Hepatocyte (in vitro differentiated cells): ENCODE measurements around the gene MUC21. TPM values are rescaled to one million over a fixed set of nuclear protein-coding genes. Genes with fewer than 3 reads are reported as not detected.
"Not testable (repeated sequence)": the region's sequence is repeated elsewhere in the genome, so short reads cannot be mapped to it uniquely, and the experiment has no call there.

Experiments
- DNase-seq: peaks from one replicate; pipeline ENCODE4 v3.0.0-alpha.2; 2016; ENCODE audit warnings: low spot score
- H2AFZ ChIP-seq: fragments of 200-600 bp; sonication (generic); 2 replicates; pipeline ENCODE4 v1.6.0; 2016; ENCODE audit warnings: antibody characterized with exemption, mild to moderate bottlenecking
- H3K27ac ChIP-seq: fragments of 200-600 bp; sonication (generic); 2 replicates; pipeline ENCODE4 v1.5.1; 2016; ENCODE audit warnings: mild to moderate bottlenecking
- H3K27me3 ChIP-seq: fragments of 200-600 bp; sonication (generic); 2 replicates; pipeline ENCODE4 v1.6.1; 2016
- H3K36me3 ChIP-seq: fragments of 200-600 bp; sonication (generic); replicated peaks from 2 replicates; pipeline ENCODE4 v1.5.1; 2016; ENCODE audit warnings: low read depth; ENCODE audit not compliant: insufficient read depth
- H3K4me1 ChIP-seq: fragments of 200-600 bp; sonication (generic); 2 replicates; pipeline ENCODE4 v1.5.1; 2016; ENCODE audit warnings: mild to moderate bottlenecking, moderate library complexity; ENCODE audit not compliant: insufficient read depth
- H3K4me2 ChIP-seq: fragments of 200-600 bp; sonication (generic); 2 replicates; pipeline ENCODE4 v1.6.0; 2016
- H3K4me3 ChIP-seq: fragments of 200-600 bp; sonication (generic); 2 replicates; pipeline ENCODE4 v1.5.1; 2016; ENCODE audit warnings: mild to moderate bottlenecking
- H3K79me2 ChIP-seq: fragments of 200-600 bp; sonication (generic); 2 replicates; pipeline ENCODE4 v1.6.0; 2017; ENCODE audit warnings: mild to moderate bottlenecking
- H3K9me2 ChIP-seq: fragments of 200-600 bp; sonication (generic); replicated peaks from 2 replicates; pipeline ENCODE4 v1.6.0; 2017; ENCODE audit warnings: mild to moderate bottlenecking; ENCODE audit not compliant: insufficient read depth
- H3K9me3 ChIP-seq: fragments of 200-600 bp; sonication (generic); 2 replicates; pipeline ENCODE4 v1.5.1; 2016; ENCODE audit warnings: low read depth, mild to moderate bottlenecking
- H4K20me1 ChIP-seq: fragments of 200-600 bp; sonication (generic); 2 replicates; pipeline ENCODE4 v1.6.0; 2016; ENCODE audit warnings: mild to moderate bottlenecking; ENCODE audit not compliant: insufficient read depth, poor library complexity, severe bottlenecking
- CTCF ChIP-seq: fragments of 200-600 bp; sonication (generic); IDR thresholded peaks from 2 replicates; pipeline ENCODE4 v1.5.1; 2016; ENCODE audit warnings: antibody characterized with exemption, mild to moderate bottlenecking; ENCODE audit not compliant: poor library complexity
- EZH2 ChIP-seq: fragments of 200-600 bp; sonication (generic); IDR thresholded peaks from 2 replicates; pipeline ENCODE4 v1.6.1; 2016; ENCODE audit warnings: antibody characterized with exemption, mild to moderate bottlenecking, borderline replicate concordance
- EZH2phosphoT487 ChIP-seq: fragments of 200-600 bp; sonication (generic); IDR thresholded peaks from one replicate; pipeline ENCODE4 v1.6.1; 2018; ENCODE audit warnings: antibody characterized with exemption, mild to moderate bottlenecking, low read depth, moderate library complexity; ENCODE audit not compliant: unreplicated experiment, severe bottlenecking
- WGBS: methylation state at CpG from one replicate; pipeline ENCODE4 v1.1.6; 2016; ENCODE audit warnings: low lambda C conversion rate; ENCODE audit errors: missing lambda C conversion rate; 5-methylcytosine and 5-hydroxymethylcytosine counted together
- polyA plus RNA-seq: library from polyadenylated mRNA; unstranded; fragments of >200 nt; fragmentation: Nextera tagmentation; extraction: Ambion mirVana; gene quantifications from 2 replicates; pipeline ENCODE4 v1.2.1, GENCODE V29; 2016
- total RNA-seq: library from RNA; depleted of rRNA; stranded (reverse); fragments of >200 nt; gene quantifications from 2 replicates; pipeline ENCODE4 v1.2.3, GENCODE V29; 2014

The MUC21 gene
- total and polyA plus RNA-seq, 2 experiments from 2014 or later = not detected

GRCh38 chr6:30963641-30964040 lies 19.9 kb upstream of the MUC21 start:
- no peaks in the 10 kb centered on the region for H3K9me2 ChIP-seq
- H3K79me2 ChIP-seq = no peaks in the 10 kb centered on the region
- H2AFZ ChIP-seq = no peak overlapping the region
- TF ChIP-seq EZH2 (no peak), EZH2phosphoT487 (no peak), CTCF (no peak)
- WGBS = 86% methylated on average over 6 of the region's 6 CpGs
- no peak overlapping the region for H3K27ac ChIP-seq
- no peaks in the 10 kb centered on the region for H3K27me3 ChIP-seq
- H4K20me1 ChIP-seq = no peaks in the 10 kb centered on the region
- no peak overlapping the region for H3K4me2 ChIP-seq
- no peak overlapping the region for H3K4me3 ChIP-seq
- H3K36me3 ChIP-seq = no peaks in the 10 kb centered on the region
- DNase-seq = no peak
- H3K4me1 ChIP-seq = no peaks in the 10 kb centered on the region
- no peaks in the 10 kb centered on the region for H3K9me3 ChIP-seq

GRCh38 chr6:30964075-30964474 lies 19.4 kb upstream of the MUC21 start:
- no peak for DNase-seq
- Histone ChIP-seq H3K4me1 (no peaks in the 10 kb centered on the region), H4K20me1 (no peaks in the 10 kb centered on the region), H3K36me3 (no peaks in the 10 kb centered on the region), H3K9me2 (no peaks in the 10 kb centered on the region), H3K27ac (no peak overlapping the region), H3K27me3 (no peaks in the 10 kb centered on the region), H3K9me3 (no peaks in the 10 kb centered on the region), H3K4me3 (no peak overlapping the region), H3K79me2 (no peaks in the 10 kb centered on the region), H3K4me2 (no peak overlapping the region), H2AFZ (no peak overlapping the region)
- no peak for TF ChIP-seq CTCF
- TF ChIP-seq EZH2phosphoT487 = no peak
- TF ChIP-seq EZH2 = no peak
- 98% methylated on average over 4 of the region's 4 CpGs for WGBS

GRCh38 chr6:30965140-30965601 lies 18.3 kb upstream of the MUC21 start:
- Histone ChIP-seq H4K20me1 (no peaks in the 10 kb centered on the region), H3K27ac (no peak overlapping the region), H3K9me3 (no peaks in the 10 kb centered on the region), H3K79me2 (no peaks in the 10 kb centered on the region), H3K4me3 (no peak overlapping the region), H3K36me3 (no peaks in the 10 kb centered on the region), H3K4me1 (no peaks in the 10 kb centered on the region), H3K27me3 (no peaks in the 10 kb centered on the region), H3K9me2 (no peaks in the 10 kb centered on the region), H3K4me2 (no peak overlapping the region), H2AFZ (no peak overlapping the region)
- no peak for TF ChIP-seq EZH2
- TF ChIP-seq EZH2phosphoT487 = no peak
- TF ChIP-seq CTCF = no peak
- no peak for DNase-seq
- WGBS = 87% methylated on average over 5 of the region's 5 CpGs

GRCh38 chr6:30966154-30966553 lies 17.4 kb upstream of the MUC21 start:
- Histone ChIP-seq H3K9me3 (no peaks in the 10 kb centered on the region), H3K27ac (no peak overlapping the region), H3K9me2 (no peaks in the 10 kb centered on the region), H3K27me3 (no peaks in the 10 kb centered on the region), H3K4me2 (no peak overlapping the region), H3K36me3 (no peaks in the 10 kb centered on the region), H3K4me1 (no peaks in the 10 kb centered on the region), H2AFZ (no peak overlapping the region), H3K4me3 (no peak overlapping the region), H3K79me2 (no peaks in the 10 kb centered on the region), H4K20me1 (no peaks in the 10 kb centered on the region)
- no peak for TF ChIP-seq EZH2phosphoT487
- TF ChIP-seq CTCF = no peak
- no peak for TF ChIP-seq EZH2
- 67% methylated on average over 3 of the region's 3 CpGs for WGBS
- no peak for DNase-seq

- H3K4me2 ChIP-seq, H3K9me3 ChIP-seq, H3K27ac ChIP-seq, H3K36me3 ChIP-seq, DNase-seq, H3K4me1 ChIP-seq, H3K4me3 ChIP-seq, H3K9me2 ChIP-seq, H3K27me3 ChIP-seq, H4K20me1 ChIP-seq, H3K79me2 ChIP-seq, H2AFZ ChIP-seq: not testable (repeated sequence)
- WGBS = 93% methylated on average over 6 of the region's 6 CpGs
Measured at GRCh38 chr6:30969171-30969570, 14.3 kb upstream of the MUC21 start.
